Hepatocyte (in vitro differentiated cells): Measurements from ENCODE around the gene SLC39A11. TPM values are rescaled to one million over a fixed set of nuclear protein-coding genes. Genes with fewer than 3 reads are reported as not detected.

Experiments
- DNase-seq: peaks from one replicate; pipeline ENCODE4 v3.0.0-alpha.2; 2016; ENCODE audit warnings: low spot score
- H2AFZ ChIP-seq: fragments of 200-600 bp; sonication (generic); 2 replicates; pipeline ENCODE4 v1.6.0; 2016; ENCODE audit warnings: antibody characterized with exemption, mild to moderate bottlenecking
- H3K27ac ChIP-seq: fragments of 200-600 bp; sonication (generic); 2 replicates; pipeline ENCODE4 v1.5.1; 2016; ENCODE audit warnings: mild to moderate bottlenecking
- H3K27me3 ChIP-seq: fragments of 200-600 bp; sonication (generic); 2 replicates; pipeline ENCODE4 v1.6.1; 2016
- H3K36me3 ChIP-seq: fragments of 200-600 bp; sonication (generic); replicated peaks from 2 replicates; pipeline ENCODE4 v1.5.1; 2016; ENCODE audit warnings: low read depth; ENCODE audit not compliant: insufficient read depth
- H3K4me1 ChIP-seq: fragments of 200-600 bp; sonication (generic); 2 replicates; pipeline ENCODE4 v1.5.1; 2016; ENCODE audit warnings: mild to moderate bottlenecking, moderate library complexity; ENCODE audit not compliant: insufficient read depth
- H3K4me2 ChIP-seq: fragments of 200-600 bp; sonication (generic); 2 replicates; pipeline ENCODE4 v1.6.0; 2016
- H3K4me3 ChIP-seq: fragments of 200-600 bp; sonication (generic); 2 replicates; pipeline ENCODE4 v1.5.1; 2016; ENCODE audit warnings: mild to moderate bottlenecking
- H3K79me2 ChIP-seq: fragments of 200-600 bp; sonication (generic); 2 replicates; pipeline ENCODE4 v1.6.0; 2017; ENCODE audit warnings: mild to moderate bottlenecking
- H3K9me2 ChIP-seq: fragments of 200-600 bp; sonication (generic); replicated peaks from 2 replicates; pipeline ENCODE4 v1.6.0; 2017; ENCODE audit warnings: mild to moderate bottlenecking; ENCODE audit not compliant: insufficient read depth
- H3K9me3 ChIP-seq: fragments of 200-600 bp; sonication (generic); 2 replicates; pipeline ENCODE4 v1.5.1; 2016; ENCODE audit warnings: low read depth, mild to moderate bottlenecking
- H4K20me1 ChIP-seq: fragments of 200-600 bp; sonication (generic); 2 replicates; pipeline ENCODE4 v1.6.0; 2016; ENCODE audit warnings: mild to moderate bottlenecking; ENCODE audit not compliant: insufficient read depth, poor library complexity, severe bottlenecking
- CTCF ChIP-seq: fragments of 200-600 bp; sonication (generic); IDR thresholded peaks from 2 replicates; pipeline ENCODE4 v1.5.1; 2016; ENCODE audit warnings: antibody characterized with exemption, mild to moderate bottlenecking; ENCODE audit not compliant: poor library complexity
- EZH2 ChIP-seq: fragments of 200-600 bp; sonication (generic); IDR thresholded peaks from 2 replicates; pipeline ENCODE4 v1.6.1; 2016; ENCODE audit warnings: antibody characterized with exemption, mild to moderate bottlenecking, borderline replicate concordance
- EZH2phosphoT487 ChIP-seq: fragments of 200-600 bp; sonication (generic); IDR thresholded peaks from one replicate; pipeline ENCODE4 v1.6.1; 2018; ENCODE audit warnings: antibody characterized with exemption, mild to moderate bottlenecking, low read depth, moderate library complexity; ENCODE audit not compliant: unreplicated experiment, severe bottlenecking
- WGBS: methylation state at CpG from one replicate; pipeline ENCODE4 v1.1.6; 2016; ENCODE audit warnings: low lambda C conversion rate; ENCODE audit errors: missing lambda C conversion rate; 5-methylcytosine and 5-hydroxymethylcytosine counted together
- polyA plus RNA-seq: library from polyadenylated mRNA; unstranded; fragments of >200 nt; fragmentation: Nextera tagmentation; extraction: Ambion mirVana; gene quantifications from 2 replicates; pipeline ENCODE4 v1.2.1, GENCODE V29; 2016
- total RNA-seq: library from RNA; depleted of rRNA; stranded (reverse); fragments of >200 nt; gene quantifications from 2 replicates; pipeline ENCODE4 v1.2.3, GENCODE V29; 2014

SLC39A11 gene
- total and polyA plus RNA-seq, 2 experiments from 2014 or later = 37.7 to 39.1 TPM

GRCh38 chr17:72696156-72696555 lies 396.3 kb downstream of the SLC39A11 start:
- Histone ChIP-seq H3K27ac (no peak overlapping the region), H3K9me3 (no peaks in the 10 kb centered on the region), H3K4me2 (no peak overlapping the region), H3K36me3 (no peaks in the 10 kb centered on the region), H3K79me2 (no peaks in the 10 kb centered on the region), H4K20me1 (no peaks in the 10 kb centered on the region), H3K9me2 (no peaks in the 10 kb centered on the region), H3K4me3 (no peak overlapping the region), H3K27me3 (no peaks in the 10 kb centered on the region), H3K4me1 (peaks cover 10% of the 10 kb centered on the region), H2AFZ (no peak overlapping the region)
- no peak for TF ChIP-seq EZH2phosphoT487
- TF ChIP-seq EZH2 = no peak
- no peak for TF ChIP-seq CTCF
- no peak for DNase-seq
- WGBS = 83% methylated on average over 9 of the region's 9 CpGs

DNA sequence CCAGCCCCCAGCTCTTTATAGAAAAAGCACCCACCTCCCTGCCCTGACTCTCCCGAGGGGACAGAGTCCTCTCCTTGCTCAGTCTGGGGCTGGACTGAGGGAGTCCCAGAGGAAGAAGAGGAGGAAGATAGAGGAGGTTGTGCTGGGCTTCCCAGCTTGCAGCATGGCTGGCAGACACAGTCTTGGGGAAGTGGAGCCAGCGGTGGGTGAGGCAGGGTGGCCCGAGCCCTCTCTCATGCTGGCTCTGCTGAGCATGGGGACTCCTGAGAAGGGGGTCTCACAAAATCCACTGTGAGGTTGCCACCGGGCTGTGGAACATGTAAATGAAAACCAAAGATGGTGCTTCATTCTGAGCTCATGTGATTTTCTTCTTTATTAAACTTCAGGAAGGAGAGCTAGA lies 398.5 kb downstream of the SLC39A11 start:
- Histone ChIP-seq H4K20me1 (no peaks in the 10 kb centered on the region), H2AFZ (no peak overlapping the region), H3K4me2 (no peak overlapping the region), H3K9me3 (no peaks in the 10 kb centered on the region), H3K79me2 (no peaks in the 10 kb centered on the region), H3K9me2 (no peaks in the 10 kb centered on the region), H3K27ac (peak overlapping the region; percentile 28), H3K4me1 (peaks cover 10% of the 10 kb centered on the region), H3K27me3 (no peaks in the 10 kb centered on the region), H3K4me3 (no peak overlapping the region), H3K36me3 (no peaks in the 10 kb centered on the region)
- DNase-seq = no peak
- no peak for TF ChIP-seq EZH2phosphoT487
- TF ChIP-seq CTCF = no peak
- TF ChIP-seq EZH2 = no peak
- WGBS = 92% methylated on average over 4 of the region's 4 CpGs

GRCh38 chr17:72693151-72693878 lies 399.2 kb downstream of the SLC39A11 start:
- TF ChIP-seq EZH2 = no peak
- TF ChIP-seq CTCF = no peak
- TF ChIP-seq EZH2phosphoT487 = no peak
- Histone ChIP-seq H3K9me2 (no peaks in the 10 kb centered on the region), H3K79me2 (no peaks in the 10 kb centered on the region), H3K4me3 (no peak overlapping the region), H3K27ac (peak overlapping the region; percentile 28), H3K4me2 (no peak overlapping the region), H3K27me3 (no peaks in the 10 kb centered on the region), H2AFZ (no peak overlapping the region), H3K36me3 (no peaks in the 10 kb centered on the region), H4K20me1 (no peaks in the 10 kb centered on the region), H3K4me1 (peaks cover 10% of the 10 kb centered on the region), H3K9me3 (no peaks in the 10 kb centered on the region)
- DNase-seq = no peak
- 83% methylated on average over 15 of the region's 15 CpGs for WGBS
